IMR-90 (cell line): Measurements from ENCODE around the gene PRKCA. TPM values are rescaled to one million over a fixed set of nuclear protein-coding genes. Genes with fewer than 3 reads are reported as not detected.

Experiments
- ATAC-seq: fragments of 200-7000 bp; cut with Tn5 transposase; 2 replicates; pipeline ENCODE4 v1.9.1; 2020; ENCODE audit warnings: low read depth, mild to moderate bottlenecking, moderate library complexity
- BruUV-seq: library from RNA; stranded (reverse); fragments of 400-500 nt; replicated peaks from 2 replicates; lab custom pipeline; 2021; lab: Mats Ljungman, UMichigan
- CTCF ChIA-PET: fragments of 300-600 bp; formaldehyde crosslinking; extraction: SDS; loops from one replicate; lab custom pipeline; 2021; ENCODE audit warnings: antibody characterized with exemption; lab: Yijun Ruan, JAX
- POLR2A ChIA-PET: fragments of 300-600 bp; sonication (Branson Sonifier 250); formaldehyde crosslinking; loops from one replicate; lab custom pipeline; 2022; ENCODE audit warnings: antibody characterized with exemption; ENCODE audit not compliant: unreplicated experiment; lab: Charles Lee
- DNase-seq: peaks from one replicate; pipeline ENCODE4 v3.0.0; 2013
- H2AFZ ChIP-seq: replicated peaks from 2 replicates; pipeline ENCODE3; 2013; ENCODE audit warnings: low read length, mild to moderate bottlenecking; ENCODE audit not compliant: poor library complexity
- H2AK5ac ChIP-seq: 2 replicates; pipeline ENCODE4 v1.6.1; 2013; ENCODE audit warnings: low read depth, low read length, inconsistent platforms
- H2AK9ac ChIP-seq: replicated peaks from 2 replicates; pipeline ENCODE3; 2013; ENCODE audit warnings: mild to moderate bottlenecking, low read depth, low read length, moderate library complexity; ENCODE audit not compliant: poor library complexity
- H2BK120ac ChIP-seq: 2 replicates; pipeline ENCODE4 v1.6.1; 2013; ENCODE audit warnings: low read depth, low read length, inconsistent platforms
- H2BK15ac ChIP-seq: 3 replicates; pipeline ENCODE4 v1.6.1; 2013; ENCODE audit warnings: low read depth, low read length, inconsistent platforms
- H2BK20ac ChIP-seq: 2 replicates; pipeline ENCODE4 v1.6.1; 2013; ENCODE audit warnings: low read depth, mild to moderate bottlenecking, inconsistent platforms, low read length, moderate library complexity
- H2BK5ac ChIP-seq: 2 replicates; pipeline ENCODE4 v1.6.1; 2013; ENCODE audit warnings: mild to moderate bottlenecking, low read depth, low read length, inconsistent platforms; ENCODE audit not compliant: poor library complexity, severe bottlenecking
- H3K14ac ChIP-seq: replicated peaks from 2 replicates; pipeline ENCODE4 v1.6.1; 2013; ENCODE audit warnings: low read depth, low read length, inconsistent platforms
- H3K18ac ChIP-seq: 2 replicates; pipeline ENCODE4 v1.6.1; 2013; ENCODE audit warnings: low read depth, low read length, control low read depth
- H3K23ac ChIP-seq: 2 replicates; pipeline ENCODE4 v1.6.1; 2013; ENCODE audit warnings: low read depth, low read length, inconsistent platforms
- H3K27ac ChIP-seq: 2 replicates; pipeline ENCODE4 v1.5.1; 2013; ENCODE audit warnings: mild to moderate bottlenecking, control low read depth, low read length; ENCODE audit not compliant: insufficient read depth
- H3K27me3 ChIP-seq: 2 replicates; pipeline ENCODE4 v1.6.1; 2013; ENCODE audit warnings: low read length; ENCODE audit not compliant: control insufficient read depth, insufficient read depth
- H3K36me3 ChIP-seq: 2 replicates; pipeline ENCODE4 v1.6.1; 2013; ENCODE audit warnings: low read length, mixed read lengths; ENCODE audit not compliant: control insufficient read depth, insufficient read depth
- H3K4ac ChIP-seq: 2 replicates; pipeline ENCODE4 v1.6.1; 2013; ENCODE audit warnings: low read depth, low read length, inconsistent platforms
- H3K4me1 ChIP-seq: 2 replicates; pipeline ENCODE4 v1.6.1; 2013; ENCODE audit warnings: low read length, mixed read lengths; ENCODE audit not compliant: control insufficient read depth, insufficient read depth
- H3K4me2 ChIP-seq: 2 replicates; pipeline ENCODE4 v1.6.1; 2013; ENCODE audit warnings: low read depth, mild to moderate bottlenecking, control low read depth, low read length, moderate library complexity
- H3K4me3 ChIP-seq: 2 replicates; pipeline ENCODE4 v1.5.1; 2013; ENCODE audit warnings: low read depth, mild to moderate bottlenecking, control low read depth, low read length, moderate library complexity; ENCODE audit not compliant: insufficient read depth
- H3K56ac ChIP-seq: 2 replicates; pipeline ENCODE4 v1.6.1; 2013; ENCODE audit warnings: low read length, inconsistent platforms; ENCODE audit not compliant: insufficient read depth; ENCODE audit errors: extremely low read depth
- H3K79me1 ChIP-seq, 2 experiments: 2 replicates each; pipeline ENCODE4 v1.6.1; 2013; ENCODE audit warnings: low read length in 2 of 2, inconsistent platforms in 1 of 2, low read depth in 1 of 2
- H3K9ac ChIP-seq: 2 replicates; pipeline ENCODE4 v1.6.1; 2013; ENCODE audit warnings: low read depth, low read length, control low read depth
- H3K9me1 ChIP-seq: 2 replicates; pipeline ENCODE4 v1.6.1; 2013; ENCODE audit warnings: low read length, inconsistent platforms; ENCODE audit not compliant: insufficient read depth
- H3K9me3 ChIP-seq: 2 replicates; pipeline ENCODE4 v1.6.1; 2013; ENCODE audit warnings: low read length; ENCODE audit not compliant: control insufficient read depth, insufficient read depth
- H4K20me1 ChIP-seq: 2 replicates; pipeline ENCODE4 v1.6.1; 2013; ENCODE audit warnings: low read length, inconsistent platforms; ENCODE audit not compliant: insufficient read depth
- H4K5ac ChIP-seq: 2 replicates; pipeline ENCODE4 v1.6.1; 2013; ENCODE audit warnings: mild to moderate bottlenecking, low read depth, low read length, control low read depth
- H4K8ac ChIP-seq, 2 experiments: 2 replicates each; pipeline ENCODE4 v1.6.1; 2013; ENCODE audit warnings: low read depth in 2 of 2, low read length in 2 of 2, control low read depth in 1 of 2, inconsistent platforms in 1 of 2
- H4K91ac ChIP-seq: 2 replicates; pipeline ENCODE4 v1.6.1; 2013; ENCODE audit warnings: low read depth, low read length, inconsistent platforms; ENCODE audit not compliant: insufficient read depth
- CEBPB ChIP-seq: IDR thresholded peaks from 2 replicates; pipeline ENCODE4 v1.6.1; 2012; ENCODE audit warnings: low read depth, low read length, improper control_type of control experiment
- FOS ChIP-seq: fragments of 150-350 bp; IDR thresholded peaks from 2 replicates; pipeline ENCODE4 v1.6.1; 2016; ENCODE audit warnings: low read depth, low read length
- MXI1 ChIP-seq: IDR thresholded peaks from 2 replicates; pipeline ENCODE4 v1.6.1; 2012; ENCODE audit warnings: low read depth, mild to moderate bottlenecking, low read length, moderate library complexity, borderline replicate concordance
- NFE2L2 ChIP-seq: fragments of 150-350 bp; IDR thresholded peaks from 2 replicates; pipeline ENCODE4 v1.6.1; 2016; ENCODE audit warnings: low read depth, mild to moderate bottlenecking, low read length
- RFX5 ChIP-seq: IDR thresholded peaks from 2 replicates; pipeline ENCODE4 v1.8.0; 2012; ENCODE audit warnings: low read depth, mild to moderate bottlenecking, low read length, moderate library complexity
- WGBS, 2 experiments: methylation state at CpG; one replicate each; pipeline versions ENCODE4 v1.1.5 to v1.1.7; 2013; ENCODE audit warnings: missing lambda C conversion rate in 2 of 2; ENCODE audit not compliant: insufficient read length in 1 of 2; ENCODE audit errors: extremely low coverage in 2 of 2; 5-methylcytosine and 5-hydroxymethylcytosine counted together
- dilution Hi-C: fragments of 300-500 bp; cut with HindIII; formaldehyde crosslinking; loops from one replicate; pipeline ENCODE4 v1.14.3; 2018; ENCODE audit warnings: low sequenced_read_pairs; ENCODE audit not compliant: unreplicated experiment
- in situ Hi-C: fragments of 300-500 bp; cut with MboI; formaldehyde crosslinking; loops from 3 replicates; pipeline ENCODE4 v1.14.3; 2019; ENCODE audit warnings: low sequenced_read_pairs, inconsistent platforms, mixed read lengths
- intact Hi-C: fragments of 100-400 bp; cut with micrococcal nuclease; formaldehyde crosslinking; loops from 2 replicates; pipeline ENCODE4 v1.10.0; 2022
- polyA plus RNA-seq, 3 experiments: library from polyadenylated mRNA; depleted of rRNA; stranded (reverse); fragments of >200 nt; gene quantifications; 2 replicates each; pipeline ENCODE4 v1.2.3, GENCODE V29; 2012; ENCODE audit warnings: low replicate concordance in 1 of 3
- total RNA-seq: library from RNA; depleted of rRNA; stranded (reverse); fragments of >200 nt; gene quantifications from 2 replicates; pipeline ENCODE4 v1.2.3, GENCODE V29; 2012

PRKCA gene
- total and polyA plus RNA-seq, 2 of the 4 experiments (the other 2 are of a cell fraction), result 31.0 to 46.0 TPM

DNA sequence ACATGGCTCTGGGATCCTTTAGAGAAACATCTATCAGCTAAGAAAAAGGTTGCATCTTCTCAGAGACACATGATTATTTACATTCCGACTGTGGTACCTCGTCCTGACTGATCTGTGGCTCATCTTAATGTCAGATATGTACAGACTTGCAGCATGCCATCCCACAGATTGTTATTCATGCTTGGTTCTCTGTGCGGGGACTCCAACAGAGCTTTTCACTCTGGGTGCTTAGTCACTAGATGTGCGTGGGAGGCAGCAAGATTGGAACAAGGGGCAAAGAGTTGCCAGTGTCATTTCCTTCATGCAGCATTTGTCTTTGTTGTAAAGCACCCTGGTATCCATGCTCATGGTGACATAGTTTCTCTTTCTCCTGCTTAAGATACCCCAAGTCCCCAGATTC is 353.4 kb downstream of the PRKCA start:
- 20% methylated on average over 1 of the region's 4 CpGs; no CpG with 5 or more reads in 1 of the 2 experiments for WGBS, 2 experiments
- Histone ChIP-seq H3K9me1 (peaks cover 44% of the 10 kb centered on the region), H3K4ac (no peak overlapping the region), H3K36me3 (peaks cover 12% of the 10 kb centered on the region), H3K4me1 (peaks cover 18% of the 10 kb centered on the region), H3K9me3 (no peaks in the 10 kb centered on the region), H3K18ac (no peak overlapping the region), H2BK15ac (no peak overlapping the region), H3K23ac (no peak overlapping the region), H3K27me3 (no peaks in the 10 kb centered on the region), H2BK5ac (peak overlapping the region; percentile 51), H2AK5ac (no peak overlapping the region), H2BK120ac (no peak overlapping the region), H2AFZ (peak overlapping the region; percentile 36), H3K14ac (peak overlapping the region; percentile 24; the same call in 1 of the 2 replicates), H4K8ac (no peak overlapping the region), H2BK20ac (no peak overlapping the region), H3K27ac (no peak overlapping the region), H3K56ac (no peak overlapping the region; the same call in 1 of the 2 replicates), H4K20me1 (peaks cover 5% of the 10 kb centered on the region; the same call in 1 of the 2 replicates), H3K4me2 (peak overlapping the region; percentile 12; the same call in 1 of the 2 replicates), H4K5ac (no peak overlapping the region), H3K4me3 (no peak overlapping the region), H3K9ac (no peak overlapping the region), H3K79me1 (peaks cover 12 to 50% of the 10 kb centered on the region in 2 experiments), H4K91ac (no peak overlapping the region), H2AK9ac (no peak overlapping the region)
- in situ Hi-C loops (loop anchor here (25.0 kb wide), 1 partner anchor 1419 kb away; no protein-coding TSS in a partner anchor), intact Hi-C loops (no loop called here), dilution Hi-C loops (no loop called here)
- BruUV-seq, result no TSS peak
- DNase-seq (peak; percentile 80), ATAC-seq (peak; percentile 81)
- CTCF ChIA-PET, result no interaction called here
- POLR2A ChIA-PET, result no interaction called here
- TF ChIP-seq FOS (0 out of 2 replicates have a peak, but pooled peaks have one; percentile 25), CEBPB (peak; percentile 31; the same call in 1 of the 2 replicates), MXI1 (0 out of 2 replicates have a peak, but pooled peaks have one; percentile 40), NFE2L2 (peak; percentile 44; the same call in 1 of the 2 replicates), RFX5 (no peak)
